Activated CD8-positive, alpha-beta memory T cell treated with anti-CD3 and anti-CD28 coated beads, Interleukin-2, amount 10 ng/mL, durations not matched to agents 7 days and 5 days (primary cell): ENCODE results near the gene TXNIP. TPM values are rescaled to one million over a fixed set of nuclear protein-coding genes. Genes with fewer than 3 reads are reported as not detected.
A peak's percentile ranks its signal among the peaks of the same experiment; 100 is the strongest.

Experiments used
- ATAC-seq: fragments of 150-1000 bp; cut with Tn5 transposase; one replicate; pipeline ENCODE4 v1.10.0; 2021; ENCODE audit warnings: moderate library complexity
- CTCF ChIA-PET: fragments of 350-600 bp; sonication (Branson Sonifier 250); formaldehyde crosslinking; loops from one replicate; lab custom pipeline; 2021; ENCODE audit warnings: antibody characterized with exemption; lab: Charles Lee
- DNase-seq: peaks from one replicate; pipeline ENCODE4 v3.0.0-alpha.2; 2020
- H3K27ac Mint-ChIP-seq: one replicate; pipeline ENCODE4 v1.8.0; 2021; ENCODE audit warnings: mild to moderate bottlenecking, mixed read lengths
- H3K27me3 Mint-ChIP-seq: one replicate; pipeline ENCODE4 v1.8.0; 2021; ENCODE audit warnings: mixed read lengths
- H3K36me3 Mint-ChIP-seq: one replicate; pipeline ENCODE4 v1.8.0; 2021; ENCODE audit warnings: mild to moderate bottlenecking, mixed read lengths
- H3K4me1 Mint-ChIP-seq: one replicate; pipeline ENCODE4 v1.8.0; 2021; ENCODE audit warnings: mixed read lengths
- H3K4me3 Mint-ChIP-seq: one replicate; pipeline ENCODE4 v1.8.0; 2021; ENCODE audit warnings: mild to moderate bottlenecking, moderate library complexity, mixed read lengths
- H3K9me3 Mint-ChIP-seq: one replicate; pipeline ENCODE4 v1.8.0; 2022; ENCODE audit warnings: low read depth, mixed read lengths
- total RNA-seq, 2 experiments: library from RNA; stranded (reverse); gene quantifications; one replicate each; pipeline ENCODE4 v1.2.3, GENCODE V29; 2021

TXNIP gene
- total RNA-seq, 2 experiments from 2014 or later: 127 to 207 TPM

GRCh38 chr1:145990249-145990855 lies 6.0 kb downstream of the TXNIP start:
- no peak overlapping the region for H3K4me3 Mint-ChIP-seq
- no peak for ATAC-seq
- no peak for DNase-seq
- no peaks in the 10 kb centered on the region for H3K9me3 Mint-ChIP-seq
- H3K36me3 Mint-ChIP-seq: peaks cover 33% of the 10 kb centered on the region
- CTCF ChIA-PET: interaction anchor here (0.9 to 13.2 kb wide), 5 partner anchors 11 to 46 kb away, joined by 3 to 160 read pairs (median 5); no protein-coding TSS in a partner anchor
- peaks cover 47% of the 10 kb centered on the region for H3K4me1 Mint-ChIP-seq
- H3K27ac Mint-ChIP-seq: no peak overlapping the region
- H3K27me3 Mint-ChIP-seq: no peaks in the 10 kb centered on the region

- no peak for ATAC-seq
- Mint-ChIP-seq H3K27me3 (no peaks in the 10 kb centered on the region), H3K4me1 (peaks cover 49% of the 10 kb centered on the region), H3K36me3 (peaks cover 17% of the 10 kb centered on the region), H3K9me3 (no peaks in the 10 kb centered on the region), H3K4me3 (no peak overlapping the region), H3K27ac (peak overlapping the region; percentile 37)
- CTCF ChIA-PET: interaction anchor here (1.1 to 13.2 kb wide), 3 partner anchors 10 to 18 kb away, joined by 3 to 160 read pairs (median 14); no protein-coding TSS in a partner anchor
- DNase-seq: no peak
Measured at GRCh38 chr1:145988773-145989172, 7.6 kb downstream of the TXNIP start.

- Mint-ChIP-seq H3K9me3 (no peaks in the 10 kb centered on the region), H3K36me3 (peaks cover 9% of the 10 kb centered on the region), H3K27me3 (no peaks in the 10 kb centered on the region), H3K27ac (no peak overlapping the region), H3K4me1 (peaks cover 47% of the 10 kb centered on the region), H3K4me3 (no peak overlapping the region)
- ATAC-seq (no peak), DNase-seq (no peak)
- CTCF ChIA-PET: interaction anchor here (3.4 to 13.2 kb wide), 2 partner anchors 9 to 19 kb away, joined by 14 to 160 read pairs; no protein-coding TSS in a partner anchor
Measured at GRCh38 chr1:145987926-145988325, 8.5 kb downstream of the TXNIP start.

- no peak for ATAC-seq
- Mint-ChIP-seq H3K4me3 (no peak overlapping the region), H3K4me1 (peaks cover 49% of the 10 kb centered on the region), H3K36me3 (no peaks in the 10 kb centered on the region), H3K27ac (no peak overlapping the region), H3K9me3 (no peaks in the 10 kb centered on the region), H3K27me3 (no peaks in the 10 kb centered on the region)
- CTCF ChIA-PET: interaction anchor here (1.0 to 13.2 kb wide), 3 partner anchors 7 to 22 kb away, joined by 3 to 160 read pairs (median 14); no protein-coding TSS in a partner anchor
- no peak for DNase-seq
Measured at GRCh38 chr1:145986551-145986950, 9.8 kb downstream of the TXNIP start.

GRCh38 chr1:145985502-145986439 lies 10.6 kb downstream of the TXNIP start:
- DNase-seq: no peak
- CTCF ChIA-PET: interaction anchor here (1.0 to 13.2 kb wide), 4 partner anchors 7 to 23 kb away, joined by 3 to 160 read pairs (median 4); no protein-coding TSS in a partner anchor
- H3K27me3 Mint-ChIP-seq: no peaks in the 10 kb centered on the region
- peak overlapping the region; percentile 34 for H3K27ac Mint-ChIP-seq
- no peak overlapping the region for H3K4me3 Mint-ChIP-seq
- no peaks in the 10 kb centered on the region for H3K9me3 Mint-ChIP-seq
- no peak for ATAC-seq
- no peaks in the 10 kb centered on the region for H3K36me3 Mint-ChIP-seq
- H3K4me1 Mint-ChIP-seq: peaks cover 49% of the 10 kb centered on the region

GRCh38 chr1:145985129-145985501 lies 11.3 kb downstream of the TXNIP start:
- no peaks in the 10 kb centered on the region for H3K27me3 Mint-ChIP-seq
- CTCF ChIA-PET: interaction anchor here (0.8 to 13.2 kb wide), 7 partner anchors 6 to 48 kb away, joined by 3 to 160 read pairs (median 3); no protein-coding TSS in a partner anchor
- peaks cover 48% of the 10 kb centered on the region for H3K4me1 Mint-ChIP-seq
- ATAC-seq: no peak
- no peak for DNase-seq
- no peak overlapping the region for H3K4me3 Mint-ChIP-seq
- peak overlapping the region; percentile 34 for H3K27ac Mint-ChIP-seq
- H3K9me3 Mint-ChIP-seq: no peaks in the 10 kb centered on the region
- H3K36me3 Mint-ChIP-seq: no peaks in the 10 kb centered on the region

GRCh38 chr1:145983960-145984830 lies 12.2 kb downstream of the TXNIP start:
- Mint-ChIP-seq H3K9me3 (no peaks in the 10 kb centered on the region), H3K27me3 (no peaks in the 10 kb centered on the region), H3K27ac (peak overlapping the region; percentile 34), H3K4me1 (peaks cover 48% of the 10 kb centered on the region), H3K36me3 (no peaks in the 10 kb centered on the region), H3K4me3 (no peak overlapping the region)
- no peak for ATAC-seq
- CTCF ChIA-PET: interaction anchor here (0.7 to 2.0 kb wide), 10 partner anchors 9 to 93 kb away, joined by 3 to 5 read pairs (median 3); no protein-coding TSS in a partner anchor
- DNase-seq: peak; percentile 60

GRCh38 chr1:145983206-145983675 lies 13.1 kb downstream of the TXNIP start:
- no peaks in the 10 kb centered on the region for H3K9me3 Mint-ChIP-seq
- ATAC-seq: no peak
- no peak overlapping the region for H3K4me3 Mint-ChIP-seq
- H3K27ac Mint-ChIP-seq: no peak overlapping the region
- H3K36me3 Mint-ChIP-seq: no peaks in the 10 kb centered on the region
- no peak for DNase-seq
- no peaks in the 10 kb centered on the region for H3K27me3 Mint-ChIP-seq
- CTCF ChIA-PET: interaction anchor here (1.6 to 8.0 kb wide), 2 partner anchors 9 to 13 kb away, joined by 5 to 160 read pairs; partner anchors contain the start of gene TXNIP
- H3K4me1 Mint-ChIP-seq: peaks cover 43% of the 10 kb centered on the region

- Mint-ChIP-seq H3K27ac (peak overlapping the region; percentile 38), H3K27me3 (no peaks in the 10 kb centered on the region), H3K36me3 (peaks cover 3% of the 10 kb centered on the region), H3K4me1 (peaks cover 43% of the 10 kb centered on the region), H3K9me3 (no peaks in the 10 kb centered on the region), H3K4me3 (no peak overlapping the region)
- DNase-seq (no peak), ATAC-seq (no peak)
- CTCF ChIA-PET: interaction anchor here (6.4 to 8.5 kb wide), 5 partner anchors 10 to 136 kb away, joined by 48 to 253 read pairs (median 95); partner anchors contain the start of genes ANKRD34A, NUDT17, POLR3GL and TXNIP
Measured at GRCh38 chr1:145982010-145982723, 14.2 kb downstream of the TXNIP start.

- peaks cover 3% of the 10 kb centered on the region for H3K36me3 Mint-ChIP-seq
- no peak for ATAC-seq
- no peaks in the 10 kb centered on the region for H3K9me3 Mint-ChIP-seq
- H3K4me1 Mint-ChIP-seq: peaks cover 36% of the 10 kb centered on the region
- H3K27me3 Mint-ChIP-seq: no peaks in the 10 kb centered on the region
- no peak overlapping the region for H3K27ac Mint-ChIP-seq
- CTCF ChIA-PET: interaction anchor here (1.4 to 8.5 kb wide), 10 partner anchors 11 to 134 kb away, joined by 4 to 253 read pairs (median 37); partner anchors contain the start of genes ANKRD34A, LIX1L, NUDT17 and PIAS3
- no peak for DNase-seq
- H3K4me3 Mint-ChIP-seq: no peak overlapping the region
Measured at GRCh38 chr1:145980457-145980994, 15.9 kb downstream of the TXNIP start.

- Mint-ChIP-seq H3K4me1 (peaks cover 30% of the 10 kb centered on the region), H3K4me3 (no peak overlapping the region), H3K27ac (no peak overlapping the region), H3K36me3 (peaks cover 3% of the 10 kb centered on the region), H3K27me3 (no peaks in the 10 kb centered on the region), H3K9me3 (no peaks in the 10 kb centered on the region)
- DNase-seq: no peak
- CTCF ChIA-PET: interaction anchor here (1.0 to 8.5 kb wide), 15 partner anchors 12 to 134 kb away, joined by 3 to 253 read pairs (median 18); partner anchors contain the start of genes ANKRD34A, LIX1L, NUDT17 and PIAS3
- peak; percentile 7 for ATAC-seq
Measured at GRCh38 chr1:145979746-145980456, 16.5 kb downstream of the TXNIP start.
